Activated CD4-positive, CD25-positive, alpha-beta regulatory T cell treated with anti-CD3 and anti-CD28 coated beads, Interleukin-2, amount 50 U/mL, for 16 hours (primary cell): Measurements from ENCODE around the gene SYNPR.

Experiments
- DNase-seq: peaks from one replicate; pipeline ENCODE4 v3.0.0-alpha.2; 2020; ENCODE audit warnings: low read depth, low spot score

SYNPR gene

DNA sequence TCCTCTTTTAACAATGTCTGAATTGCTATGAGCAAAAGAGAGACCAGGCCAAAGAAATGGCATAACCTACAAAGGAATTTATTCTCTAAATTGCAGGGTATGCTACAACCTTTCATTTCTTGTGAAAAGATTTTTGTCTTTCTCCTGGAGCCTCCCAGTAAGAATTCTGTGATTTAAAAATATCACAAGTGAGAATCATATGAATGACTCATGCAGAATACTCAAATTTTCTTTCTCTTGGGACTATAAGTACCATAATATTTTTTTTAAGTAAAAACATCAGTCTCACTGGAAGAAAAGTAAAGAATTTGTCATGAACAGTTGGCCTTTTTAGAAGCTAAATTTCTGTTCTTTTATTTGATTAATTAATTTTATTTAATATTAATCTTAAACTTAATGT is 26.3 kb downstream of the SYNPR start:
- no peak for DNase-seq

GRCh38 chr3:63308072-63308471 is 30.0 kb downstream of the SYNPR start:
- DNase-seq: no peak

- DNase-seq: no peak
Observed at GRCh38 chr3:63309768-63310167, 31.7 kb downstream of the SYNPR start.

DNA sequence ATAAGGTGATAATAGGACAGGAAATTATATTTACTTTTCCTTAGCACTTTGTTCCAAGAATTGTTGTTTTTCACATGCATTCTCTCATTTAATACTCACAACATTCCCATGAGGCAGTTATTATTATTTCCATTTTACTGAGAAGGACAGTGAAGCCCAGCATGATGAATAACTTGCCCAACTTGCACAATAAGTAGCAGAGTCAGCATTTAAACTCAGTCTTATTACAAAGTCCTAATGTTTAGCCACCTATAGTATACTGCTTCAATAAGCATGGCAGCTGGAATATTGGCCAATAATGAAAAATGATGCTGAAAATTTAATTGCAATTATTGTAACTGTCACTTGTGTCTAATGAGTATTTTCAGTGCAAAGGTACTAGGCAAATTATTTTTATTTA is 45.7 kb downstream of the SYNPR start:
- DNase-seq: no peak

DNA sequence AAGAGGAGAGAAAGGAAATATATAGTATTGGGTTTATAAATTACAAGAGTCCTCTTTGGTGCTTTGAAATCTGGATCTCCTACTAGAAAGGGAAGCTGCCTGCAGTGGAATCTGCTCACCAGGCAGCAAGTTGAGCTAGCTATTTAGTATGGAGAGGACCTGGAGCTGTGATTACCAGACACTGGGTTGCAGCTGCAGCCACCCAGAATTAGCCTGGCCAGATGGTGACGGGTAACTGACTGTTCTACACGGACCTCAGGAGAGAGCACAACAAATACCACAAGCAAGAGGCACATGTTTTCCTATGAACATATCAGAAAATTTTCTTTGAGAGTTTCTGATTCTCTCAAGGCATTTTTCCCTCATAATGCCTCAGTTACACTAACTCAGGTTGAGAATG is 46.5 kb downstream of the SYNPR start:
- no peak for DNase-seq

- DNase-seq: no peak
Observed at GRCh38 chr3:63325386-63325785, 47.3 kb downstream of the SYNPR start.

- DNase-seq: no peak
Observed at GRCh38 chr3:63328365-63328764, 50.3 kb downstream of the SYNPR start.

DNA sequence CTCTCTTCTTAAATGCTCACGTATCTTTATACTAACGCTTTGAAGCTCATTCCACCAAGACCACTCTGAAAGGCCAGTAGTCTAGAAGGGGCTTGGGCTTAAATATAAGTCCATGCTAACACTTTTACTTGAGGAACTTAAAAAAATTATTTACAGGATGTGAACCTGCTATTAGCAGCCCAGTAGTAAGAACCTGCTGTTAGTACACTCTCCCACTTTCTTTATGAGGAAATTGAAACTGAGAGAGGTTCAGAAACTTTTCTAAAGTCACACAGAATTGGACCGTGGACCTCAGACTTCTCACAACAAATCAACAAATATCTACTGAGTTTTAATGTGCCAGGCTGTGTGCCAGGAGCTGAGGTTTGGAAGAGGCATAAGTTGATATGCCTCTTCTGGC is 53.4 kb downstream of the SYNPR start:
- DNase-seq: no peak

GRCh38 chr3:63333815-63334214 is 55.7 kb downstream of the SYNPR start:
- no peak for DNase-seq

DNA sequence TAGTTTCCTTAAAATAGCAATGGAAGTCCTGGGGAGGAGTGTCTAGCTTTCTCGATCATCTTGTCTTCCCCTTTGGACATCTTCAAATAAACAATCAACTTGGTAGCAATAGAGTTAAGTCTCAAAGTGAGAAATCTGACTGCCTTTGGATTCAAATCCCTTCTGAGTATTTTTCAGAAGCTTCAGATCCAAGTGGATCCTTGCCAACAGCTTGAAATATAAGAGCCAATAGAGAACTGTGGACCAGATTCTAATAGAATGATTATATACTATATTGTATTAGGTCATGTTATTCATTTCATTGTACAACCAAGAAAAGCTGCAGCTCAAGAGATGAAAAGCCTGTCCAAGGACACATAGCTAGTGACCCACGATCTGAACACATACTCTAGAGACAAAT is 60.2 kb downstream of the SYNPR start:
- no peak for DNase-seq

- DNase-seq: no peak
Observed at GRCh38 chr3:63343674-63344073, 65.6 kb downstream of the SYNPR start.

GRCh38 chr3:63344661-63345060 is 66.6 kb downstream of the SYNPR start:
- DNase-seq: no peak

DNA sequence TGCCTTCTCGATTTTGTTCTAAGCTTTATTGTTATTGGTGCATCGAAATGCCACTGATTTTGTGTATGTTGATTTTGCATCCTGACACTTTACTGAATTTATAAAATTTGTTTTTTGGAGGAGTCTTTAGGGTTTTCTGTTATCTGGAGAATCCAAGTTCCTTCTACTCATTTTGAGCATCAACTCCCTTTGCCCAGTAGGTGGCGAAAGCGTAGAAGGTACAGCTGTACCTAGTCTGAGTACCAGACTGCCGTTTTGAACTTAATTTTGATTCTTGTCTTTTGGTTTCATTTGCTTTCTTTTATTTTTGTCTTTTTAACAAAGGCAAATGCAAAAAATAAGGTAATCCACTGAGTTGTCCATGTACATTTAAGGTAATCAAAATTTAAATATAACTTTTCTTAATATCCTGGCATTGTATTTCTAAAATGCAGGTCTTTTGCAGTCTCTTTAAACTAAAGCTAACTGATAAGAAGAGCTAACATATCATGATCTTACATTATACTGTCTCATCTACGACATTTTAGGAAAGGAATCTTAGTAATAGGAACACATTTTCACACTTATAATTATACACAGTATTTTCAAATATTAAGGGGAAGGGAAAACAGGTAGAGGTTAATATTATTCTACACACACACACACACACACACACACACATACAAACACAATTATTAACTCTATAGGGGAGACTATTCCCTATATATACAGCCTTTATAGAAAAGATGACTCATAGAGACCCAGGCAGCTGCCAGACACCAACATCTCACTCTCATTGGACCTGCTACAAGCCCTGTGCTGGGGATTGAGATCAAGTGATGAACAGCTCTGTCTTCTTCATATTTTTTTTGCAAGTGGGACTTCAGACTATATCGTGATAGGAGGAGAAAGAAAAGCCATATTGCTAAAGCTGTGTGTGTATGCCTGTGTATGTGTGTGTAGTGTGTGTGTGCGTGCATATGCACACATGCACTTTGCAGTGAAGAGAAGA is 71.8 kb downstream of the SYNPR start:
- no peak for DNase-seq

DNA sequence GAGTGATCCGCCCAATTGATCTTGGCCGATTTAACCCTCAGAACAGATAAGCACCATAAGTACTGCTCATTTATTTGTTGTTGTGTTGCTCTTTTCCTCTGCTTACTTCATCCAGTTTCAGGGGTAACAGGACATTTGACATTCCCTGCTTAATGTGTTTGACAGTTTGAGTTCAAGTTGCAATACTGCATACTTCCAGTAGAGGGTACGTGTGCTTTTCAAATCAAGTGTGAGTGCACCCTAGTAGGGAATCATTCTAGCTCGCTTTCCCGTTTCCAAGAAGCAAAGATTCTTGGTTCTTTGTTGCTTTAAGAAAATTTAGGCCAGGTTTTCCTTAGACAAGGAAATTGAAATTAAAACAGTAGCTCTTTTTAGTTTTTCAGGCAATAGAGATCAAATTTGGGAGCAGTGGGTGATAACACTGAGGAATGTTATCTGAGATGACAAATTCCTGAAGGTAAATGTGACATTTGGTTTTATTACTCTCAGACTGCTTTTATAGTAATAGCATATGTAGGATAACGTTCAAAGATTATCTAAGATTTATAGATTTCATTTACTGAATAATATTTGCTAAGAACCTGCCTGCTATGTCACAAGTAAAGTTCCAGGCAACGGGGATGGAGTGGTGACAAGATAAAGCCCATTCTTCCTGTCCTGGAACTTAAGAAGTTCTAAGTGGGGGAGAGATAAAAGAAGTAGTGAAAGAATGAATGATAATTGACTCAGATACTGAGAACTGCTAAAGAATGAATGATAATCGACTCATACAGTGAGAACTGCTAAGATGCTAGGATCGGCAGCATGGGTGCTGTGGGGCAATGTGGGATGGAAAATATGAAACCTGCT is 73.3 kb downstream of the SYNPR start:
- no peak for DNase-seq

DNA sequence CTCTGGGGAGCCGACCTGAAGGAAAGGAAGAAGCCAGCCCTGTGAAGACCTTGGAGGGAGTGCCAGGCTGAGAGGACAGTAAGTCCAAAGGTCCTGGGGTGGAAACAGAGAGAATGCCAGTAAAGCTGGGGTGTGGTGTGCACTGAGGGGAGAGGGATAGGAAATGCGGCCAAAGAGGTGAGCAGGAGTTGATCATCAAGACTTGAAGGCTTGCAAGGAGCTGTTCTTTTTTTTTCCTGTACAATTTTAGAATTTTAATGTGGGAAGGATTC is 73.8 kb downstream of the SYNPR start:
- no peak for DNase-seq

DNA sequence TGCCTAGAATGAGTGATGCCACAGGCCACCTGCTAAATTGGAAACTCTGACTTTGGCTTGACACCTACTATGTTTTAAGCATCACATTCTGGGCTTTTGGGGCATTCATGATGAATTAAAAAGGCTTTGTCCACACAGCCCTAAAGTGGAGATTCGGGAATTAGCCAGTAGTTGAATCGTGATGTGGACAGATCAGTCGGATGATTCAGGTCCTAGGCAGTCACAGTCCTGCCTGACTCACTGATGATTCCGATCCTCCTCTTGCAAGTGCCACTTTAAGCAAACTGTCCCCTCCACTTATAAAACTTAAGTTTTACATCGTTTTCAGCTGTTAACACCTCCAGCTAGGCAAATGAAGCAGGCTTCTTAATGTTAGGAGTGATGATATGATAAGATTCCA is 75.3 kb downstream of the SYNPR start:
- no peak for DNase-seq

DNA sequence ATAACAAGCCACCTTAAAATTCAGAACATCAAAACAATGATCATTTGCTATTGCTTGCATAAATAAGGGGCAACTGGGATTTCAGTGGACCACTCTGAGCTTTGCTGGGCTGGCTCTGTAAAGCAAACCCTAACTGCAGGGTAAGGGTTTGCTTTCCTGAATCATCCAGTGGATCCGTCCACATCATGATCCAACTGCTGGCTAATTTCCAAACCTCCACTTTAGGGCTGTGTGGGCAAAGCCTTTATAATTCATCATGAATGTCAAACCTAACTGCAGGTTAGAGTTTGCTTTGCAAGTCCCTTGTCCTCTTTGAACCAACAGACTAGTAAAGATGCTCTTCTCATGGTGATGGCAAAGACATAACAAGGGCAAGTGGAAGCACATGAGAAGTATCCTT is 76.1 kb downstream of the SYNPR start:
- DNase-seq: no peak

GRCh38 chr3:63355809-63356208 is 77.7 kb downstream of the SYNPR start:
- DNase-seq: no peak

- DNase-seq: no peak
Observed at GRCh38 chr3:63364495-63364894, 86.4 kb downstream of the SYNPR start.

DNA sequence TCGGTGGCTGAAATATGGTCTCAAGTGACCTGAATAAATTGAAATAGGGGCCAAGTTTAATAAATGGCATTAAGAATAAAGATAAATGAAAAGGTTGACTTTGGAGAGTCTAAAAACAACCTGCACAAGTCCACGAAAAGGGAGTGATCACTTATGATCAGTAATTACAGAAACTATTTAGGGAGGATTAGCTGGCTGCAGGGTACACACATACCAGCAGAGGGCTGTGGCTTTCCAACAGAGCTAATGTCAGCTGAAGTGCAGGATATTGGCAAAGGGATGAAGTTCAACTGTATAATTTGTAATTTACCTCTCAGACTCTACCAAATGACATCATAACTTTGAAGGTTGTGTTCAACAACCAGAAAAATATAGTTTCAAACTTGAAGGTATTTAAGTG is 86.8 kb downstream of the SYNPR start:
- DNase-seq: no peak

GRCh38 chr3:63365671-63366070 is 87.6 kb downstream of the SYNPR start:
- no peak for DNase-seq

- DNase-seq: no peak
Observed at GRCh38 chr3:63370094-63370493, 92.0 kb downstream of the SYNPR start.

DNA sequence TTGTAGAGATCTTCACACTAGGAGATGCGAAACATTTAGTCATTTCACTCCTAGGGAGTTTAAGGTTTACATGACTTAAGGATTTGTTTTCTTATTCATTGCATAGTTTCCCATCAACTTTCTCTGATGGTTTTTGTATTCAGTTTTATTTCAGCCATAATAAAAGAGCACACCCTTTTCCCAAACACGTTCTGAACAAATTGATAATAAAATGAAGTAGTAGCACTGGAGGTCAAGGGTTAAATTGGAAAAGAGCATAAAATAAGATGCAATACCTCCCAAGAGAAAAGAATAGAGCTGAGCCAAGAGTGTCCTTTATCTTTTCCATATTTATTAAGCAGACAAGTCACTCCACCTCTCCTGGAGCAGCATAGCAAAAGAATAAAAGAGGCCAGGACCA is 104.9 kb downstream of the SYNPR start:
- DNase-seq: no peak
